ENCODE results near the gene SLC35F1.

DNA sequence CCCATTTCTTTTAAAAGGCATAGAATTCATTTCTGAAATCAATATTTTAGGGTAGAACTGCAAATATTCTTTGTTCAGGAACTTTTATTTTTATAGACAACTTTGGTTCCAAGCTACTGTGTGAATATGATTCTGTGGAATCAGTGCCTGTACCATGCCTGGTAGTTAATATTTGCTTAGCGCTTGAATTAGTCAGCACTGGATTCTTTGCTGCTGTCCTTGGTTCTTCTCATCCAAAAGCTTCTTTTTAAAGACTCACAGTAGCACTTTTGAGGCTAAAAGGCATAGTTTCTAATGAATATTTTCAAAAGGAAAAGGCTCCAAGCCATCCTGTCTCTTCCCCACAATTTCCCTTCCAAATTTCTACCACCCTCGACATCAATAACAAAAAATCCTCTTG is 109.5 kb downstream of the SLC35F1 start:
- TF ChIP-seq, protein P1, sequence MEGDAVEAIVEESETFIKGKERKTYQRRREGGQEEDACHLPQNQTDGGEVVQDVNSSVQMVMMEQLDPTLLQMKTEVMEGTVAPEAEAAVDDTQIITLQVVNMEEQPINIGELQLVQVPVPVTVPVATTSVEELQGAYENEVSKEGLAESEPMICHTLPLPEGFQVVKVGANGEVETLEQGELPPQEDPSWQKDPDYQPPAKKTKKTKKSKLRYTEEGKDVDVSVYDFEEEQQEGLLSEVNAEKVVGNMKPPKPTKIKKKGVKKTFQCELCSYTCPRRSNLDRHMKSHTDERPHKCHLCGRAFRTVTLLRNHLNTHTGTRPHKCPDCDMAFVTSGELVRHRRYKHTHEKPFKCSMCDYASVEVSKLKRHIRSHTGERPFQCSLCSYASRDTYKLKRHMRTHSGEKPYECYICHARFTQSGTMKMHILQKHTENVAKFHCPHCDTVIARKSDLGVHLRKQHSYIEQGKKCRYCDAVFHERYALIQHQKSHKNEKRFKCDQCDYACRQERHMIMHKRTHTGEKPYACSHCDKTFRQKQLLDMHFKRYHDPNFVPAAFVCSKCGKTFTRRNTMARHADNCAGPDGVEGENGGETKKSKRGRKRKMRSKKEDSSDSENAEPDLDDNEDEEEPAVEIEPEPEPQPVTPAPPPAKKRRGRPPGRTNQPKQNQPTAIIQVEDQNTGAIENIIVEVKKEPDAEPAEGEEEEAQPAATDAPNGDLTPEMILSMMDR (IDR thresholded peaks at IDR 0.05) = no peak
- TF ChIP-seq POLR2A (IDR thresholded peaks at IDR 0.05) = no peak
